Astrocyte (in vitro differentiated cells and primary cell): ENCODE results near the gene AVPR1B. TPM values are rescaled to one million over a fixed set of nuclear protein-coding genes. Genes with fewer than 3 reads are reported as not detected.
A peak's percentile ranks its signal among the peaks of the same experiment; 100 is the strongest.

Source experiments
- DNase-seq: peaks from one replicate; pipeline ENCODE4 v3.0.0-alpha.2; 2010; ENCODE audit warnings: low read depth
- FAIRE-seq: peaks from 2 replicates; lab custom pipeline; 2011; peaks lifted over from hg19 to GRCh38; lab: Jason Lieb, UNC
- H2AFZ ChIP-seq: 2 replicates; pipeline ENCODE4 v1.6.0; 2012; ENCODE audit warnings: low read depth, low read length, inconsistent platforms
- H3K27ac ChIP-seq: 2 replicates; pipeline ENCODE4 v1.5.1; 2011; ENCODE audit warnings: low read depth, low read length, inconsistent platforms
- H3K27me3 ChIP-seq: 2 replicates; pipeline ENCODE4 v1.6.0; 2011; ENCODE audit warnings: low read length, inconsistent platforms; ENCODE audit not compliant: insufficient read depth
- H3K36me3 ChIP-seq: 2 replicates; pipeline ENCODE4 v1.5.1; 2011; ENCODE audit warnings: low read length, inconsistent platforms; ENCODE audit not compliant: insufficient read depth
- H3K4me1 ChIP-seq: 2 replicates; pipeline ENCODE4 v1.5.1; 2011; ENCODE audit warnings: low read length, inconsistent platforms; ENCODE audit not compliant: insufficient read depth
- H3K4me2 ChIP-seq: 2 replicates; pipeline ENCODE4 v1.6.0; 2012; ENCODE audit warnings: low read length, inconsistent platforms
- H3K4me3 ChIP-seq: 2 replicates; pipeline ENCODE4 v1.5.1; 2011; ENCODE audit warnings: low read depth, mild to moderate bottlenecking, low read length, inconsistent platforms; ENCODE audit not compliant: insufficient read depth
- H3K79me2 ChIP-seq: 2 replicates; pipeline ENCODE4 v1.6.0; 2012; ENCODE audit warnings: mild to moderate bottlenecking, low read length, inconsistent platforms; ENCODE audit not compliant: insufficient read depth
- H3K9ac ChIP-seq: 2 replicates; pipeline ENCODE4 v1.6.0; 2012; ENCODE audit warnings: mild to moderate bottlenecking, low read length, inconsistent platforms
- H3K9me3 ChIP-seq: 2 replicates; pipeline ENCODE4 v1.5.1; 2012; ENCODE audit warnings: low read depth, mild to moderate bottlenecking, low read length, inconsistent platforms; ENCODE audit not compliant: insufficient read depth
- H4K20me1 ChIP-seq: 2 replicates; pipeline ENCODE4 v1.6.0; 2012; ENCODE audit warnings: low read length, inconsistent platforms; ENCODE audit not compliant: insufficient read depth
- H3K27ac Mint-ChIP-seq: one replicate; pipeline ENCODE4 v1.8.0; 2021; ENCODE audit warnings: mild to moderate bottlenecking, mixed read lengths; ENCODE audit not compliant: unreplicated experiment
- H3K27me3 Mint-ChIP-seq: one replicate; pipeline ENCODE4 v1.8.0; 2021; ENCODE audit warnings: low read depth, mixed read lengths; ENCODE audit not compliant: unreplicated experiment
- H3K36me3 Mint-ChIP-seq: one replicate; pipeline ENCODE4 v1.8.0; 2021; ENCODE audit warnings: low read depth, mixed read lengths; ENCODE audit not compliant: unreplicated experiment
- H3K4me1 Mint-ChIP-seq: one replicate; pipeline ENCODE4 v1.8.0; 2021; ENCODE audit warnings: low read depth, mixed read lengths; ENCODE audit not compliant: unreplicated experiment
- H3K4me3 Mint-ChIP-seq: one replicate; pipeline ENCODE4 v1.8.0; 2021; ENCODE audit warnings: mild to moderate bottlenecking, moderate library complexity, mixed read lengths; ENCODE audit not compliant: unreplicated experiment
- H3K9me3 Mint-ChIP-seq: one replicate; pipeline ENCODE4 v1.8.0; 2021; ENCODE audit warnings: mild to moderate bottlenecking, mixed read lengths; ENCODE audit not compliant: unreplicated experiment
- EZH2 ChIP-seq: IDR thresholded peaks from 2 replicates; pipeline ENCODE4 v1.6.1; 2012; ENCODE audit warnings: mild to moderate bottlenecking, low read length, inconsistent platforms; ENCODE audit not compliant: insufficient read depth
- total RNA-seq: library from RNA; stranded (reverse); gene quantifications from 2 replicates; pipeline ENCODE4 v1.2.1, GENCODE V29; 2021
- TF ChIP-seq, protein P1 (sequence below): IDR thresholded peaks from 2 replicates; pipeline ENCODE4 v1.5.1; 2011; ENCODE audit warnings: low read depth, mild to moderate bottlenecking, inconsistent platforms, low read length, moderate library complexity; ENCODE audit not compliant: insufficient read depth

AVPR1B gene
- total RNA-seq, 1 donor from 2014 or later: not detected

GRCh38 chr1:206115791-206116190 is 1.4 kb downstream of the AVPR1B start:
- Histone ChIP-seq H3K9ac (no peak overlapping the region), H3K27me3 (peaks cover 21% of the 10 kb centered on the region), H3K4me2 (no peak overlapping the region), H3K27ac (no peak overlapping the region), H4K20me1 (no peaks in the 10 kb centered on the region), H3K4me1 (no peaks in the 10 kb centered on the region), H3K4me3 (no peak overlapping the region), H3K36me3 (no peaks in the 10 kb centered on the region), H2AFZ (no peak overlapping the region), H3K9me3 (no peaks in the 10 kb centered on the region), H3K79me2 (no peaks in the 10 kb centered on the region)
- peaks cover 2% of the 10 kb centered on the region for H3K4me1 Mint-ChIP-seq
- no peaks in the 10 kb centered on the region for H3K36me3 Mint-ChIP-seq
- no peak for TF ChIP-seq EZH2
- TF ChIP-seq, protein P1, sequence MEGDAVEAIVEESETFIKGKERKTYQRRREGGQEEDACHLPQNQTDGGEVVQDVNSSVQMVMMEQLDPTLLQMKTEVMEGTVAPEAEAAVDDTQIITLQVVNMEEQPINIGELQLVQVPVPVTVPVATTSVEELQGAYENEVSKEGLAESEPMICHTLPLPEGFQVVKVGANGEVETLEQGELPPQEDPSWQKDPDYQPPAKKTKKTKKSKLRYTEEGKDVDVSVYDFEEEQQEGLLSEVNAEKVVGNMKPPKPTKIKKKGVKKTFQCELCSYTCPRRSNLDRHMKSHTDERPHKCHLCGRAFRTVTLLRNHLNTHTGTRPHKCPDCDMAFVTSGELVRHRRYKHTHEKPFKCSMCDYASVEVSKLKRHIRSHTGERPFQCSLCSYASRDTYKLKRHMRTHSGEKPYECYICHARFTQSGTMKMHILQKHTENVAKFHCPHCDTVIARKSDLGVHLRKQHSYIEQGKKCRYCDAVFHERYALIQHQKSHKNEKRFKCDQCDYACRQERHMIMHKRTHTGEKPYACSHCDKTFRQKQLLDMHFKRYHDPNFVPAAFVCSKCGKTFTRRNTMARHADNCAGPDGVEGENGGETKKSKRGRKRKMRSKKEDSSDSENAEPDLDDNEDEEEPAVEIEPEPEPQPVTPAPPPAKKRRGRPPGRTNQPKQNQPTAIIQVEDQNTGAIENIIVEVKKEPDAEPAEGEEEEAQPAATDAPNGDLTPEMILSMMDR: no peak
- H3K4me3 Mint-ChIP-seq: no peak overlapping the region
- no peak overlapping the region for H3K27ac Mint-ChIP-seq
- H3K9me3 Mint-ChIP-seq: peaks cover 4% of the 10 kb centered on the region
- FAIRE-seq (no peak), DNase-seq (no peak)
- H3K27me3 Mint-ChIP-seq: peaks cover 60% of the 10 kb centered on the region

DNA sequence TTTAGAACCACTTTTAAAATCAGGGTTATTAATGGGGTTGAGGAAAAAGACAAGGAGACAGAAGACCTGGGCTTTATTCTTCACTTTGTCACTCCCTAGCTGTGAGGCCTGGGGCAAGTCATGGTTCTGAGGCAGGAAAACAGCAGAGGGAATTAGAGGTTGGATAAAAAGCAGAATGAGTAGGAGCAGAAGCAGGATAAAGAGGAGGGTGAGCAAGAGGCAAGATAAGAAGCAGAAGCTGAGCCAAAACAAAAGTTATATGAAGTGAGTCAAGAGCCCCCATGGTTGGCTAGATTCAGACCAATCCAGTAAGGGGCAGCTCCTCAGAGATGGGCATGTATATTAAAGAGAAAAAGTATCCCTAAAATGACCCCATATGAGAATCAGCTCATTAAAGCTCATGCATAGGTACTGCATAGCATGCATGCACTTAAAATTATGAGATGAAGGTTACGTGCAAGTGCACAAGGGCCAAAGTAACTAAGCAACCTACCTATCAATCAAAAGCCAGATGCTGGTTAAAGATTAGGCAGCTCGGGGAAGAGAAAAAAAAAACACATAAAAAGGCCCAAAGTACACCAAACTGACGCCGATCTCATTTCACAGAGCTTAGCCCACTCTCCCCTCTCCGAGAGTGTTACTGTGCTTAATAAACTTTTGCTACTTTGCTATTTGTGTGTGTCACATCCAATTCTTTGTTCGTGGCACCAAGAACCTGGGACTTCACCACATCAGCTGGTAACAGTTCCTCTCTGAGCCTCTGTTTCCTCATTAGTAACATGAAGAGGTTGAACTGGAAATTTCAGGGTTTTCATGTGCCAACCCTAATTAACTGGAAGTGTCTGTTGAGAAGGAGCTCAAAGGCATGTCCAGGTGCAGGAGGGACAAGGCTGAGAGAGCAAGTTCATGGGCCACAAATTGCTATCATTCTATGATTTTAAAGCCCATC is 2.2 kb downstream of the AVPR1B start:
- H3K4me1 ChIP-seq: no peaks in the 10 kb centered on the region
- TF ChIP-seq, protein P1: no peak
- no peak for TF ChIP-seq EZH2
- no peaks in the 10 kb centered on the region for H3K36me3 Mint-ChIP-seq
- peaks cover 65% of the 10 kb centered on the region for H3K27me3 Mint-ChIP-seq
- no peak for FAIRE-seq
- H4K20me1 ChIP-seq: no peaks in the 10 kb centered on the region
- H3K4me3 ChIP-seq: no peak overlapping the region
- no peak overlapping the region for H2AFZ ChIP-seq
- H3K27ac ChIP-seq: no peak overlapping the region
- H3K9me3 Mint-ChIP-seq: peaks cover 4% of the 10 kb centered on the region
- no peak overlapping the region for H3K27ac Mint-ChIP-seq
- peak; percentile 12 for DNase-seq
- no peak overlapping the region for H3K9ac ChIP-seq
- H3K4me1 Mint-ChIP-seq: peaks cover 2% of the 10 kb centered on the region
- peaks cover 21% of the 10 kb centered on the region for H3K27me3 ChIP-seq
- no peaks in the 10 kb centered on the region for H3K79me2 ChIP-seq
- H3K4me3 Mint-ChIP-seq: no peak overlapping the region
- no peaks in the 10 kb centered on the region for H3K36me3 ChIP-seq
- H3K9me3 ChIP-seq: no peaks in the 10 kb centered on the region
- no peak overlapping the region for H3K4me2 ChIP-seq
